Activated naive CD4-positive, alpha-beta T cell treated with anti-CD3 and anti-CD28 coated beads, Interleukin-2, amount 50 U/mL, for 24 hours (primary cell): ENCODE measurements around the gene B4GALNT1.
A peak's percentile ranks its signal among the peaks of the same experiment; 100 is the strongest.
"Not testable (repeated sequence)": the region's sequence is repeated elsewhere in the genome, so short reads cannot be mapped to it uniquely, and the experiment has no call there.

Experiments
- H3K27ac Mint-ChIP-seq: one replicate; pipeline ENCODE4 v1.8.0; 2021; ENCODE audit warnings: mild to moderate bottlenecking, mixed read lengths
- H3K27me3 Mint-ChIP-seq: one replicate; pipeline ENCODE4 v1.8.0; 2021; ENCODE audit warnings: mixed read lengths
- H3K36me3 Mint-ChIP-seq: one replicate; pipeline ENCODE4 v1.8.0; 2021; ENCODE audit warnings: mixed read lengths
- H3K4me1 Mint-ChIP-seq: one replicate; pipeline ENCODE4 v1.8.0; 2021; ENCODE audit warnings: mixed read lengths
- H3K4me3 Mint-ChIP-seq: one replicate; pipeline ENCODE4 v1.8.0; 2021; ENCODE audit warnings: mild to moderate bottlenecking, mixed read lengths
- H3K9me3 Mint-ChIP-seq: one replicate; pipeline ENCODE4 v1.8.0; 2021; ENCODE audit warnings: mixed read lengths

Gene B4GALNT1

GRCh38 chr12:57632958-57633840 lies at the start of gene B4GALNT1:
Gene B4GALNT1 (minus strand): TSS chr12:57633201. CDS start chr12:57632132, 1,069 bp downstream.
- no peak within 1 kb of the TSS for H3K27ac Mint-ChIP-seq
- H3K27me3 Mint-ChIP-seq, result peaks cover 37% of the 10 kb centered on the region
- H3K9me3 Mint-ChIP-seq, result no peaks in the 10 kb centered on the region
- H3K4me3 Mint-ChIP-seq, result peak within 1 kb of the TSS; percentile 76
- peaks cover 7% of the 10 kb centered on the region for H3K4me1 Mint-ChIP-seq
- H3K36me3 Mint-ChIP-seq, result no peaks in the 10 kb centered on the region

GRCh38 chr12:57679697-57680096 lies 46.7 kb upstream of the B4GALNT1 start:
- H3K9me3 Mint-ChIP-seq, result peaks cover 5% of the 10 kb centered on the region
- H3K36me3 Mint-ChIP-seq, result peaks cover 4% of the 10 kb centered on the region
- no peak overlapping the region for H3K4me3 Mint-ChIP-seq
- no peaks in the 10 kb centered on the region for H3K27me3 Mint-ChIP-seq
- no peak overlapping the region for H3K27ac Mint-ChIP-seq
- no peaks in the 10 kb centered on the region for H3K4me1 Mint-ChIP-seq

DNA sequence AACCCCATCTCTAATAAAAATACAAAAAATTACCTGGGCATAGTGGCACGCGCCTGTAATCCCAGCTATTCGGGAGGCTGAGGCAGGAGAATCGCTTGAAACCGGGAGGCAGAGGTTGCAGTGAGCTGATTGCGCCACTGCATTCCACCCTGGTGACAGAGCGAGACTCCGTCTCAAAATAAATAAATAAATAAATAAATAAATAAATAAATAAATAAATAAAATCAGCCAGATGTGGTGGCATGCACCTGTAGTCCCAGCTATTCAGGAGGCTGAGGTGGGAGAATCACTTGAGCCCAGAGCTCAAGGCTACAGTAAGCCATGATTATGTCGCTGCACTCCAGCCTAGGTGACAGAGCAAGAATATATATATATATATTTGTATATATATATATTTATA lies 44.9 kb upstream of the B4GALNT1 start:
- not testable (repeated sequence) for H3K27me3 Mint-ChIP-seq, H3K4me3 Mint-ChIP-seq, H3K36me3 Mint-ChIP-seq, H3K4me1 Mint-ChIP-seq, H3K9me3 Mint-ChIP-seq, H3K27ac Mint-ChIP-seq

- Mint-ChIP-seq H3K27me3 (no peaks in the 10 kb centered on the region), H3K9me3 (no peaks in the 10 kb centered on the region), H3K36me3 (no peaks in the 10 kb centered on the region), H3K4me1 (no peaks in the 10 kb centered on the region), H3K4me3 (no peak overlapping the region), H3K27ac (no peak overlapping the region)
These were observed 41.7 kb upstream of the B4GALNT1 start for GRCh38 chr12:57674691-57675090.

GRCh38 chr12:57672801-57673200 lies 39.8 kb upstream of the B4GALNT1 start:
- H3K9me3 Mint-ChIP-seq, result no peaks in the 10 kb centered on the region
- H3K27ac Mint-ChIP-seq, result no peak overlapping the region
- no peaks in the 10 kb centered on the region for H3K27me3 Mint-ChIP-seq
- H3K4me3 Mint-ChIP-seq, result no peak overlapping the region
- no peaks in the 10 kb centered on the region for H3K4me1 Mint-ChIP-seq
- H3K36me3 Mint-ChIP-seq, result no peaks in the 10 kb centered on the region

GRCh38 chr12:57671811-57672210 lies 38.8 kb upstream of the B4GALNT1 start:
- not testable (repeated sequence) for H3K27ac Mint-ChIP-seq, H3K4me1 Mint-ChIP-seq, H3K9me3 Mint-ChIP-seq, H3K36me3 Mint-ChIP-seq, H3K4me3 Mint-ChIP-seq, H3K27me3 Mint-ChIP-seq

DNA sequence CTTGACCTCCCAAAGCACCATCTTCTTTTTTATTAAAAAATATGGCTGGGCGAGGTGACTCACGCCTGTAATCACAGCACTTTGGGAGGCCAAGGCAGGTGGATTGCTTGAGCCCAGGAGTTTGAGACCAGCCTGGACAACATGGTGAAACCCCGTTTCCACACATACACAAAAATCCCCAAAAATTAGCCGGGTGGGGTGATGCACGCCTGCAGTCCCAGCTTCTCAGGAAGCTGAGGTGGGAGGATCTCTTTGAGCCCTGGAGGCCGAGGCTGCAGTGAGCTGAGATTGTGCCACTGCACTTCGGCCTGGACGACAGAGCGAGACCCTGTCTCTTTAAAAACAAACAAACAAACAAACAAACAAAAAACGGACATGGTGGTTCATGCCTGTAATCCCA lies 36.7 kb upstream of the B4GALNT1 start:
- H3K4me1 Mint-ChIP-seq, H3K27ac Mint-ChIP-seq, H3K27me3 Mint-ChIP-seq, H3K9me3 Mint-ChIP-seq, H3K36me3 Mint-ChIP-seq, H3K4me3 Mint-ChIP-seq: not testable (repeated sequence)

DNA sequence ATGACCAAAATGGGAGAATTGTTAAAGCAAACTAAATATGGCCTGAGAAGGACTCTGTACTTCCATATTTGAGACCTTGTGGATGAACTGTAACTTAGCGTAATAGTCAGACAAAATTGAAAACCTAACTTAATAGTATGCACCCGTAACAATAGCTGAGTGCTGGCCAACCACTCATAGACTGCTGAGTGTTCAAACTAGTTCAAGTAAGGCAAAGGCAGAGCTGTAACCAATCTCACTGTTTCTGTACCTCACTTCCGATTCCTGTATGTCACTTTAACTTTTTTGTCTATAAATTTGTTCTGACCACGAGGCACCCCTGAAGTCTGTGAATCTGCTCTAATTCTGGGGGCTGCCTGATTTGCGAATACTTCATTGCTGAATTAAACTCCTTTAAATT lies 33.9 kb upstream of the B4GALNT1 start:
- no peaks in the 10 kb centered on the region for H3K4me1 Mint-ChIP-seq
- H3K9me3 Mint-ChIP-seq, result no peaks in the 10 kb centered on the region
- H3K27ac Mint-ChIP-seq, result no peak overlapping the region
- no peak overlapping the region for H3K4me3 Mint-ChIP-seq
- H3K27me3 Mint-ChIP-seq, result no peaks in the 10 kb centered on the region
- no peaks in the 10 kb centered on the region for H3K36me3 Mint-ChIP-seq

- H3K36me3 Mint-ChIP-seq, H3K4me3 Mint-ChIP-seq, H3K4me1 Mint-ChIP-seq, H3K9me3 Mint-ChIP-seq, H3K27me3 Mint-ChIP-seq, H3K27ac Mint-ChIP-seq: not testable (repeated sequence)
These were observed 32.2 kb upstream of the B4GALNT1 start for GRCh38 chr12:57665066-57665820.

- Mint-ChIP-seq H3K9me3 (no peaks in the 10 kb centered on the region), H3K4me1 (no peaks in the 10 kb centered on the region), H3K36me3 (no peaks in the 10 kb centered on the region)
These were observed 28.4 kb upstream of the B4GALNT1 start for GRCh38 chr12:57661376-57661775.

GRCh38 chr12:57658890-57659289 lies 25.9 kb upstream of the B4GALNT1 start:
- Mint-ChIP-seq H3K4me3 (no peak overlapping the region), H3K4me1 (no peaks in the 10 kb centered on the region), H3K27me3 (peaks cover 3% of the 10 kb centered on the region), H3K9me3 (no peaks in the 10 kb centered on the region), H3K27ac (no peak overlapping the region), H3K36me3 (peaks cover 2% of the 10 kb centered on the region)

More at GRCh38 chr12:57661376-57661775, 28.4 kb upstream of the B4GALNT1 start:
- peaks cover 3% of the 10 kb centered on the region for H3K27me3 Mint-ChIP-seq
- H3K4me3 Mint-ChIP-seq, result no peak overlapping the region
- H3K27ac Mint-ChIP-seq, result no peak overlapping the region

DNA sequence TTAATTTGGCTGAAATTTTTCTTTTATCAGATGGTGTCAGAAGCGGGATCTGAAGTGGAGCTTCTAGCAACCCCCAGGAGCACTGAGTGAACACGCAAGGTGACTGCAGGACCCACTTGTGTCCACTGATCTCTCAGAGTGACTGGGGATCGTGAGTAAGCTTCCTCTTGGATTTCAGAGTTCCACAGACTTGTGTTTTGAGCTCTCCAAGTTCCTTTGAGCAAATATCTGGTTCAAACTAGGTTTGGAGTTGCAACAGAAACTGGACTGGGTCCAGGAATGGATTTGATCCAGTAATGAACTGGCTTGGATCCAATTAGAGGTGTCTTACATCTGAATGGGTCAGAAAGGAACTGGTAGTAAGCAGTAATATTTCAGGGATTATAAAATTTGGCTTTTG lies 24.7 kb upstream of the B4GALNT1 start:
- Mint-ChIP-seq H3K27ac (no peak overlapping the region), H3K9me3 (no peaks in the 10 kb centered on the region), H3K36me3 (peaks cover 2% of the 10 kb centered on the region), H3K4me3 (no peak overlapping the region), H3K27me3 (peaks cover 3% of the 10 kb centered on the region), H3K4me1 (no peaks in the 10 kb centered on the region)

- not testable (repeated sequence) for H3K27me3 Mint-ChIP-seq, H3K9me3 Mint-ChIP-seq, H3K36me3 Mint-ChIP-seq, H3K4me1 Mint-ChIP-seq, H3K27ac Mint-ChIP-seq, H3K4me3 Mint-ChIP-seq
These were observed 23.4 kb upstream of the B4GALNT1 start for GRCh38 chr12:57656408-57656807.

DNA sequence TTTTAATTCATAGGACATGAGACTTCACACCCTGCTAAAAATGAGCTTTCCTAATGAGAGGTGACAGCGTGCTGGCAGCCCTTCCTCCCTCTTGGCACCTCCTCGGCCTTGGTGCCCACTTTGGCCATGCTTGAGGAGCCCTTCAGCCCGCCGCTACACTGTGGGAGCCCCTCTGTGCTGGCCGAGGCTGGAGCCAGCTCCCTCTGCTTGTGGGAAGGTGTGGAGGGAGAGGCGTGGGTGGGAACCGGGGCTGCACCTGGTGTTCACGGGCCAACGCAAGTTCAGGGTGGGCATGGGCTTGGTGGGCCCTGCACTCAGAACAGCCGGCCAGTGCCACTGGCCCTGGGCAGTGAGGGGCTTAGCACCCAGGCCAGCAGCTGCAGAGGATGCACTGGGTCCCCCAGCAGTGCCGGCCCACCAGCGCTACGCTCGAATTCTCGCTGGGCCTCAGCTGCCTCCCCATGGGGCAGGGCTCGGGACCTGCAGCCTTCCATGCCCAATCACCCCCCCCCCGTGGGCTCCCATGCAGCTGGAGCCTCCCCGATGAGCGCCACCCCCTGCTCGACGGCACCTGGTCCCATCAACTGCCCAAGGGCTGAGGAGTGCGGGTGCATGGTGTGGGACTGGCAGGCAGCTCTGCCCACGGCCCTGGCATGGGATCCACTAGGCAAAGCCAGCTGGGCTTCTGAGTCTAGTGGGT lies 22.7 kb upstream of the B4GALNT1 start:
- no peak overlapping the region for H3K4me3 Mint-ChIP-seq
- no peaks in the 10 kb centered on the region for H3K9me3 Mint-ChIP-seq
- H3K4me1 Mint-ChIP-seq, result no peaks in the 10 kb centered on the region
- H3K27ac Mint-ChIP-seq, result no peak overlapping the region
- peaks cover 3% of the 10 kb centered on the region for H3K27me3 Mint-ChIP-seq
- H3K36me3 Mint-ChIP-seq, result peaks cover 2% of the 10 kb centered on the region

GRCh38 chr12:57654042-57654441 lies 21.0 kb upstream of the B4GALNT1 start:
- H3K4me1 Mint-ChIP-seq, result no peaks in the 10 kb centered on the region
- no peaks in the 10 kb centered on the region for H3K27me3 Mint-ChIP-seq
- H3K36me3 Mint-ChIP-seq, result peaks cover 2% of the 10 kb centered on the region
- no peak overlapping the region for H3K4me3 Mint-ChIP-seq
- no peaks in the 10 kb centered on the region for H3K9me3 Mint-ChIP-seq
- no peak overlapping the region for H3K27ac Mint-ChIP-seq

DNA sequence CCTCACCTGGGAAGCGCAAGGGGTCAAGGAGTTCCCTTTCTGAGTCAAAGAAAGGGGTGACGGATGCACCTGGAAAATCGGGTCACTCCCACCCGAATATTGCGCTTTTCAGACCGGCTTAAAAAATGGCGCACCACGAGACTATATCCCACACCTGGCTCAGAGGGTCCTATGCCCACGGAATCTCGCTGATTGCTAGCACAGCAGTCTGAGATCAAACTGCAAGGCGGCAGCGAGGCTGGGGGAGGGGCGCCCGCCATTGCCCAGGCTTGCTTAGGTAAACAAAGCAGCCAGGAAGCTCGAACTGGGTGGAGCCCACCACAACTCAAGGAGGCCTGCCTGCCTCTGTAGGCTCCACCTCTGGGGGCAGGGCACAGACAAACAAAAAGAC lies 13.7 kb upstream of the B4GALNT1 start:
- not testable (repeated sequence) for H3K36me3 Mint-ChIP-seq, H3K27ac Mint-ChIP-seq, H3K27me3 Mint-ChIP-seq, H3K4me3 Mint-ChIP-seq, H3K9me3 Mint-ChIP-seq, H3K4me1 Mint-ChIP-seq
